HG02970 (cell line): ENCODE results near the gene C9.
A peak's percentile ranks its signal among the peaks of the same experiment; 100 is the strongest.
"Not testable (repeated sequence)": the region's sequence is repeated elsewhere in the genome, so short reads cannot be mapped to it uniquely, and the experiment has no call there.

Source experiments
- ATAC-seq: cut with Tn5 transposase; IDR thresholded peaks from one replicate; pipeline ENCODE4 v1.9.1; 2021; ENCODE audit warnings: mild to moderate bottlenecking, moderate library complexity, moderate number of reproducible peaks; ENCODE audit not compliant: unreplicated experiment, low FRiP score

Gene C9

DNA sequence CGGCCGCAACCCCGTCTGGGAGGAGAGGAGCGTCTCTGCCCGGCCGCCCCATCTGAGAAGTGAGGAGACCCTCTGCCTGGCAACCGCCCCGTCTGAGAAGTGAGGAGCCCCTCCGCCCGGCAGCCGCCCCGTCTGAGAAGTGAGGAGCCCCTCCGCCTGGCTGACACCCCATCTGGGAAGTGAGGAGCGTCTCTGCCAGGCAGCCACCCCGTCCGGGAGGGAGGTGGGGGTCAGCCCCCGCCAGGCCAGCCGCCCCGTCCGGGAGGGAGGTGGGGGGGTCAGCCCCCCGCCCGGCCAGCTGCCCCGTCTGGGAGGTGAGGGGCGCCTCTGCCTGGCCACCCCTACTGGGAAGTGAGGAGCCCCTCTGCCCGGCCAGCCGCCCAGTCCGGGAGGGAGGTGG is 30.0 kb downstream of the C9 start:
- not testable (repeated sequence) for ATAC-seq

DNA sequence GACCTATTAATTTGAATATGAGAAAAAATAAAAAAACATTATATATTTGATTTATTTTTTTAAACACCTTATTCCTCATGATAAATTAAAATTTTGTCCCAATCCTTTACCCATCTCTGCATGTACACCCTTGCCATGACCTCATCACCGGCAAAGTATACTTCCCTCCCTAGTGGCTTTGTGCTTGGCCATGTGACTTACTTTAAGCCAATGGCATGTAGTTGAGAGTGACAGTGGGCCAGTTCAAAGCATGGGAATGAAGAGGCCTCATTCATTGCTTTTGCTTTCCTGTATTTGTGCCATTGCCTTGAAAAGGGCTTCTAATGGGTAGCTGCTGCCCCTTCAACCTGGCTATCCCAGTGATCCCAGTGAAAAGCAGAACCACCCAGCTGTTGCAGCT is 31.2 kb downstream of the C9 start:
- no peak for ATAC-seq

DNA sequence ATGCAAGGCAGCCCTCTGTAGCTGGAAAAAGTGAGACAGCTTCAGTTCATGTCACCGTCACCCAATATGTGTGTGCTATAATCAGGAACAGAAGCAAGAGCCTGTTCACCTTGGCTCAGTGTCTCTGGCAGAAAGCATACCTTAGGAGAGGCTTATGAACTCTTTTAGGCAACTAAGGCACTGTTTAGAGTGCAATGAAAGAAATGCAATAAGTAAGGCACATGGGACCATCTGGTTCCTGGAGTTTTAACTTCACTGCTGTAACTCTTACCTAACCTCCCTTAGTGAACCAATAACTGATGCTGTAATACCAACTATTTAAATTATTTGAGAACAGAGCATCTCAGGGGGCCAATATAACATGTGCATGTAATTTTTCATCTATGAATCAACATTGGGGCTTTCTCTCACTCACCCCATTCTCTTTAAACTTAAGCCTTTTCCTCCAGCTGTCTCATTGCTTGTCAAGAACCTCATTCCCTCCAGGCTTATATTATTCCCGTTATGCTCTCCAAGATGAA is 32.4 kb downstream of the C9 start:
- ATAC-seq = no peak

DNA sequence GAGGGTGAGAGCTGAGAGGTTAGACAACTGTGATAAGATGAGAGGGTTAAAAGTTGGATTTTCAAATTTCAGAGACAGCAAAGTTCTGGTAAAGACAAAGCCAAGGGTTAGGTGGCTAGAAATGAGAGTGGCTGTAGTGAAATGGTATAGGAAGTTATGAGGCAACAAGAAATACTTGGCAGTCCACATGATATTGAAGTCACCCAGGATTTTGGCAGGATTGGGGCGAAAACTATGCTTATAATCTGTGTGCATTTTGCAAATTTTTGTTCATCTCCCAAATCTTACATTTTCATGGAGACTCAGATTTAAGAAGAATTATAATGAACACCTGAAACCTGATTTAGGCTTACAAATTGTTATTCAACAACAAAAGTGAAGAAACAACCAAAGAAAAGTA is 35.6 kb downstream of the C9 start:
- ATAC-seq = no peak

DNA sequence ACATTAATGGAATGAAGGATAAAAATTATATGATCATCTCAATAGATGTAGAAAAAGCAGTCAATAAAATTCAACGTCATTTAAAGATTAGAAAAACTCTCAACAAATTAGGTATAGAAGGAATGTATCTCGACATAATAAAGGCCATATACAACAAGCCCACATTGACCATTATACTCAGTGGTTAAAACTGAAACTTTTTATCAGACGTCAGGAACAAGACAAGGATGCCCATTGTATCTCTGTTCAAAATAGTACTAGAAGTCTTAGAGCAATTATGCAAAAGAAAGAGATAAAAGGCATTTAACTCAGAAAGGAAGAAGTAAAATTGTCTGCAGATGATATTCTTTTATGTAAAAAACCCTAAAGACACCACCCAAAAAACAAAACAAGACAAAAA is 40.8 kb downstream of the C9 start:
- ATAC-seq = no peak

DNA sequence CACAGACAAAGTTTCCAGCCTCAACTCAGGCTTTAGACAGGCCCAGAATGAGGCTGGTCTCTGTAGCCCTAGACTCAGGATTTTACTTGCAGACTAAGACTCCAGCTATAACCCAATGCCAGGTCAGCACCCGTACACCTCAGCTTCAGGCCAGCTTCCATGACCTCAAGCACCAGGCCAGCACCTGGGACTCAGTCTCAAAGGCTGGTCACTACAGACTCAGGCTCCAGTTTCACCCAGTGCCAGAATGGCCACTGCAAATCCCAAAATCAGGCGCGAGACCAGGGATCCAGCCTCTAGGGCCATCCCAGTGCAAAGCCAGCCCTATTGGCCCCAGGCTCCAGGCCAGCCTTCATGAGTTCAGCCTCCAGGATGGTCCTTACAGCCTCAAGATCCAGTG is 44.9 kb downstream of the C9 start:
- no peak for ATAC-seq

DNA sequence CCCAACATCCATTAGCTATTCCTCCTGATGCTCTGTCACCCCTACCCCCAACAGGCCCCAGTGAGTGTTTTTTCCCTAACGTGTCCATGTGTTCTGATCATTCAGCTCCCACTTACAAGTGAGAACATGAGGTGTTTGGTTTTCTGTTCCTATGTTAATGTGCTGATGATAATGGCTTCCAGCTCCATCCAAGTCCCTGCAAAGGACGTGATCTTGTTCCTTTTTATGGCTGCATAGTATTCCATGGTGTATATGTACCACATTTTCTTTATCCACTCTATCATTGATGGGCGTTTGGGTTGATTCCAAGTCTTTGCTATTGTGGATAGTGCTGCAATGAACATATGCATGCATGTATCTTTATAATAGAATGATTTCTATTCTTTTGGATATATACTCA is 47.8 kb downstream of the C9 start:
- ATAC-seq = not testable (repeated sequence)

DNA sequence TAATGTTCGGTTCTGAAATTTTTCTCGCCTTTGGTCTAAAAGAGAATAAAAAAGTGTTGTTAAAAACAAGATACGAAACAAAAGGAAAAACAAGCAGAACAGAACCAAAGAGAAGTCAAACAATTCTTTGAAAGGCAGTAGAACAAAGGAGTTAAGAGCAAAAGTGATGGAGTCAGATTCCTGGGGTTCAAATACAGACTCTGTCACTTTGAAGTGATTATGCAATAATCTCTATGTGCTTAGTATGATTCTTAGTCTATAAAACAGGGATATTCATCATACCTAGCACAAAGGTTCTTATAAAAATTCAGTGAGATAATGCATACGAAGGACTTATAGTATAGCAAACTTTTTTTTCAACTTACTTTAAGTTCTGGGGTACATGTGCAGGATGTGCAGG is 48.3 kb downstream of the C9 start:
- no peak for ATAC-seq

DNA sequence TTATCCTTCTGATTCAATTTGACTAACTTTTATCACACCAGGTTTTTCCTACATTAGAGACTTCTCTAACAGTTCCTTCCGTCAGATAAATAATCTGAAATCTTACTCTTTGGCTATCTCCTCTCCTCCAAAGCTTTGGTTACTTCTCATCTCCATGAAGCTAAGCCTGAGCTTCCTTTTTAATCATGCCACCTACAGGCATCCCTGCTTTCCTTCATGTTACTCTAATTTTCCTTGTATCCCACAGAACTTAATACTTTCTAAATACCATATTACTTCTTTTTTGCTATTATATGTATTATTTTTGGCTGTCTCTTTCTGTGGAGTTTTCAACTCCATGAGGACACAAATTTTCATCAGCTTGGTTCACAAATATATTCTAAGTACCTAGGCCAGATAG is 49.7 kb downstream of the C9 start:
- ATAC-seq = no peak

DNA sequence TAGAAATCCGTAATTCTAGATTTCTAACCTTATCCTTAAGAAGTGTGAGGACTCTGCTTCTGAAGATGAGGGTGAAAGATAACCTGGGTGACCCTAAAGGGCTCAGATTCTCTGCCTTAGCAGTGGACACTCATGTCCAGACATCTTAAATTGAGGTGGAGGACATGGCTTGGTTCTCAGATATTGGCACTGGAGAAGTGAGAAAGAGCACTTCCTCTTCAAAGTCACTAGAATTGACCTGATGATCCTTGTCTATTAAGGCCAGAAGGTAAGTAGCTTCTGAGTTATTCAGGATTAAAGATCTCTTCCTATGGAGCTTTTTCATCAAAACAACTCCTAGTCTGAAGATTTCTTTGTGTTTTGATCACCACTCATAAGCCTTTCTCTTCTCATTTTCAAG is 54.8 kb downstream of the C9 start:
- no peak for ATAC-seq

DNA sequence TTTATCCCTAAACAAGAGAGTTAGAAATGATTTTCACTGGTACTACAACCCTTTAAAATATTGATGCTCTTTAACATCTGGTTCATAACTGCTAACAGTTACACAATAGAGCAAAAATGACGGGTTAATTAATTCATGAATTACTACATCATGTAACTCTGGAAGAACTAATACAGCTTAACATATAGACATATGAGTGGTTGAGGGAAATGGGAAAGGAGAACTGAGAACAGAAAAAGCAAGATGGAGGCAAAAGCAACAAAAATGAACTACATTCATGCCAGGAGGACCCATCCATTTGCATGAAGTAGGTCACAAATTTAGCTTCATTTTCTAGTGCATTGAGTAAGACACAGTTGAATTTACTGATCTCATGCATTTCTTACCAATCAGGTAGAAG is 61.8 kb downstream of the C9 start:
- no peak for ATAC-seq

DNA sequence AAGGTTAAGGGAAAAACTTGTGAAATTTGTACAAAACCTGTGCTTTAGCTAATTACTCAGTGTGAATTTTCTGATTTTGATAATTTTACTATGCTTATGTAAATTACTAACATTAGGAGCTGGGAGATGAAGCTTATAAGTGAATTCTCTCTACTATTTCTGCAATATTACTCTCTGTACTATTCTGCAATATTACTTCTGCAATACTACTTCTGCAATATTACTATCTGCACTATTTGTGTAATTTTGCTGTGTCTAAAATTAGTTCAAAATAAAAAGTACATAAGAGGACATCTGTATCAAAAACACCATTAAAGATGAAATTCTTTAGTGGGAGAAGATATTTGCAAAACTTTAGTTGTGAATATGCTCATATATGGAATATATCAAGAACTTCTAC is 62.9 kb downstream of the C9 start:
- no peak for ATAC-seq

DNA sequence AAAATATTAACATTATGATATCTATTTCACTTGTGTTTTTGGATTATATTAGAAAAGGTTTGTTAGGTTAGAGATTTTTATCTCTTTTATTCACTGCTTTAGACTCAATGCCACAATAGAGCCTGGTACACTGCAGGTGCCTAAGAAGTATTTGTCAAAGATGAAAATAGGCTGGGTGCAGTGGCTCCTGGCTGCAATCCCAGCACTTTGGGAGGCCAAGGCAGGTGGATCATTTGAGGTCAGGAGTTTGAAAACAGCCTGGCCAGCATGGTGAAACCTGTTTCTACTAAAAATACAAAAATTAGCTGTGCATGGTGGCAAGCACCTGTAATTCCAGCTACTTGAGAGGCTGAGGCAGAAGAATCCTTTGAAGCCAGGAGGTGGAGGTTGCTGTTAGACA is 64.3 kb downstream of the C9 start:
- no peak for ATAC-seq

DNA sequence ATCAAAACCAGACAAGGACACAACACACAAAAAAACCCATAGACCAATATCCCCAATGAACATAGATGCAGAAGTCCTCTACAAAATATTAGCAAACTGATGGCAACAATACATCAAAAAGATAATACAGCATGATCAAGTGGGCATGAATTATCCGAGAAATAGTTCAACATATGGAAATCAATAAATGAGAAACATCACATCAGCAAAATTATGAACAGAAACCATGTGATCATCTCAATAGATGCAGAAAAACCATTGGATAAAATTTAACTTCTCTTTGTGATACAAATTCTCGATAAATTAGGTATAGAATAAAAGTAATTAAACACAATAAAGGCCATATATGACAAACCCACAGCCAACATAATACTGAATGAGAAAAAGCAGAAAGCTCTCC is 69.6 kb downstream of the C9 start:
- no peak for ATAC-seq

DNA sequence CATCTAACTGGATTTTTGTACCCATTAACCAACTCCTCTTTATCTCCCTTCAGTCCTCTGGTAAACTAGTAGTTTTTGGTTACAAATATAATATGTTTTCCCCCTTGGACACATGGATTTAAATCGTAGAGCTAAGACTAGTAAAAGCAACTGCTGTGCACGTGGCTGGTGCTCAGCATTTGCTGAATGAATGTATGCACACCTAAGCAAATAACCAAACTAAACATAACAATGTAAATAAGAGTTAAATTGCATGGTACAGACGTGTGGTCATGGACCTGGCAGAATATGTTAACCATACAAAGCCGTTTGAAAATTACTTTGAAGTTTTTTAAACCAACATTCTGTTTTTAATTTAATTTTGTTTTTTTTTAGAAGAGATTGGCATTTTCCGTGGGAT is 79.7 kb downstream of the C9 start:
- no peak for ATAC-seq

DNA sequence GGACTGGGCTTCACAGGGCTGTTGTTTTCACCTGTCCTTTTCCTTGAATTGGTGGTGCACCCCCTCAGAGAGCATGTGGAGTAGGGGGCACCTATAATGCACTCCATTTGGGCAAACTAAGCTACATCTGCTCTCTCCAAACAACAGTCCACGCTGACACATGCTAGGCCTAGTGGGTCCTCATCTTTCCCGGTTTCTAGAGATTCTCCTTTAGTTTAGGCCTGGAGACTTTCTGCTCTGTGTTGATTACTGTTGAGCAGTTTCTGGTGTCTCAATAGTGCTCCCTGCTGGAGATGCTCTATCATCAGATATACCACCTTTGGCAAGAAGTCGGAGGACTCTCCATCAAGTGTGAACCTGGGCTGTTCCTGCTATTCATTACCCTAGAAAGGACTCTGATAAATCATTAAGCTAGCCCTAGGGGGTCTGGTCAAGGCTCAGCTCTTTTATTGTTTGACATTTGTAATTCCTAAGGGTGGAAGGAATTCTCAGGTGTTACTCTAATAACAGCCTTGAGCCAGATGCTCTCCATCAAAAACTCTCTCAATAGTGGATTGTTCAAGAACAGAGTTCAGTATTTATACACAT is 81.0 kb downstream of the C9 start:
- ATAC-seq = no peak

DNA sequence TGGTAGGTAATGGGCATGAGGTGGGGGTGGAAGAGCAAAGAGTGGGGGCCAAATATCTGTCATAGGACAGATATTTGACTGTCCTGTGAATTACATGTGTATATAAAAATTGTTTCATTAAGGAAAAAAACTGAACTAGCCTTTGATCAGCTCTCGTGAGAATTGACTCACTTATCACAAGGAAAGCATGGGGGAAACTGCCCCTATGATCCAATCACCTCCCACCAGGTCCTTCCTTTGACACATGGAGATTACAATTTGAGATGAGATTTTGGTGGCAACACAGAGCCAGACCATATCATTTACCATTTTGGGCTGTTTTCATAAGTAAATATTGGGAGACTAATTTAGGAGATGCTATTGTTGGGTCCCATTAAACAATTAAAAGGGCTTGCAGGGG is 81.7 kb downstream of the C9 start:
- ATAC-seq = no peak

DNA sequence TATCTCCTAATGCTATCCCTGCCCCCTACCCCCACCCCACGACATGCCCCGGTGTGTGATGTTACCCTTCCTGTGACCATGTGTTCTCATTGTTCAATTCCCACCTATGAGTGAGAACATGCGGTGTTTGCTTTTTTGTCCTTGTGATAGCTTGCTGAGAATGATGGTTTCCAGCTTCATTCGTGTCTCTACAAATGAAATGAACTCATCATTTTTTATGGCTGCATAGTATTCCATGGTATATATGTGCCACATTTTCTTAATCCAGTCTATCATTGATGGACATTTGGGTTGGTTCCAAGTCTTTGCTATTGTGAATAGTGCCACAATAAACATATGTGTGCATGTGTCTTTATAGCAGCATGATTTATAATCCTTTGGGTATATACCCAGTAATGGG is 88.4 kb downstream of the C9 start:
- ATAC-seq = not testable (repeated sequence)

DNA sequence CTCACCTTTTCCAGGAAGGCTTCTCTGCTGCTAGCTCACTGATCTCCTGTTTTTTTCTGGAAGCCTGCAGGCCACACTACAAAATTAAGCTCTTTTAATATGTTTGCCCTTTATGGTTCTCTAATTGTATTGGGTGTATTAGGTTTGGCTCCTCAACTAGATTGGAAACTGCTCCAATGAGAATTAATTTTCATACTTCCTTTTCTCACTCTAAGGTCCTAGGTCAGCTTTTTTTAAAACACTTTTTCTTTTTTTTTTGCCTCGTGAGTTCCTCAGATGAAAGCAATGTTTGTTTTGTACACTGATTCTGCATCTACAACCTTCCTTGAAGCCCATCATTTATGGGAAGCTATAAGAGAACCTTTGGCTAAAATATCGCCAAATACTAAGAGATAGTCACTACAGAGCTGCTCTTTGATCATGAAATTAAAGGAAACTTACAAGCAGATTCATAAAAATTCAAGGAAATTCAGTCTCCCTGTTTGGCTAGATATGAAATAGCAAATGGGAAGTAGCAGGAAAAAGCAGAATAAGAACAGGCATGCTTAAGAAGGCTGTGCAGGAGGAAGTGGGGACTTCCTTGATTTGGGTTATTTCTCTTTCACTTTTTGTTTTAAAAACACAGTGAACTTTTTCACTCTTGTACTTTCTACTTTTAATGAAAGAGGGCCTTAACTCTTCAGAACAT is 89.8 kb downstream of the C9 start:
- peak; percentile 85 for ATAC-seq

DNA sequence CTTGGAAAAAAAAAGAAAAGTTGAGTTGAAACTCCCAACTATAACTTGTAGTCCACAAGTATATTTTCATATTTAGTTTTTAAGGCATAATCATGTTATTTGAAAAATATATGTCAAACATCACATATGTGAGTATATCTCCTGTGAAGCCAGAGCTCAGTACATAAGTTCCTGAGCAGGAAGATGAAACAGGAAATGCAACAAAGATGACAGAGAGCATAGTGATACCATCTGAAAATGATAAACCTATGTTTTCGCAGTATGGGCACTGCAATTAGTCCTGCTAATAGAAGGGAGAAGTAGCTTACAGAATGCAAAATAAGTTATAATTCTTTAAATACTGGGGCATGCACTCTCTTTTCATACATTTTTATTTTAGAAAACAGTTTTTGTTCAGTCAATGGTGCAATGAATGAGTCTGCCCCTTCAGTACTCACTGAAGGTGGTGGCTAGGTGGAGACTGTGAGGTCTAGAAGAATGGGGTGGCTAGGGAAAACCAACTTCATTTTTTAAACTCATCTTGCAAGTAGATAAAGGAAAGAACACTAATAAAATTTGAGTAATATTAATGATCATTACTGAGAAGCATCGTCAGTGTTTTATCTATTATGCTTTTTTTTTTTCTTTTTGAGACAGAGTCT is 90.9 kb downstream of the C9 start:
- ATAC-seq = no peak

DNA sequence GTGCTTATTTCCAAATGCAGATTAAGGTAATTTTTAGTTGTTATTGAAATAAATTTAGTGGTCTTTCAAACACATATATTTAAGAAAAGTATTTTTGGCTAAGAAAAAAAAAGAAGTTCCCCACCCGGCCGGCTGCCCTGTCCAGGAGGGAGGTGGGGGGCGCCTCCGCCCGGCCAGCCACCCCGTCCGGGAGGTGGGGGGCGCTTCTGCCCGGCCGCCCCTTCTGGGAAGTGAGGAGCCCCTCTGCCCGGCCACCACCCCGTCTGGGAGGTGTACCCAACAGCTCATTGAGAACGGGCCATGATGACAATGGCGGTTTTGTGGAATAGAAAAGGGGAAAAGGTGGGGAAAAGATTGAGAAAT is 91.4 kb downstream of the C9 start:
- not testable (repeated sequence) for ATAC-seq

DNA sequence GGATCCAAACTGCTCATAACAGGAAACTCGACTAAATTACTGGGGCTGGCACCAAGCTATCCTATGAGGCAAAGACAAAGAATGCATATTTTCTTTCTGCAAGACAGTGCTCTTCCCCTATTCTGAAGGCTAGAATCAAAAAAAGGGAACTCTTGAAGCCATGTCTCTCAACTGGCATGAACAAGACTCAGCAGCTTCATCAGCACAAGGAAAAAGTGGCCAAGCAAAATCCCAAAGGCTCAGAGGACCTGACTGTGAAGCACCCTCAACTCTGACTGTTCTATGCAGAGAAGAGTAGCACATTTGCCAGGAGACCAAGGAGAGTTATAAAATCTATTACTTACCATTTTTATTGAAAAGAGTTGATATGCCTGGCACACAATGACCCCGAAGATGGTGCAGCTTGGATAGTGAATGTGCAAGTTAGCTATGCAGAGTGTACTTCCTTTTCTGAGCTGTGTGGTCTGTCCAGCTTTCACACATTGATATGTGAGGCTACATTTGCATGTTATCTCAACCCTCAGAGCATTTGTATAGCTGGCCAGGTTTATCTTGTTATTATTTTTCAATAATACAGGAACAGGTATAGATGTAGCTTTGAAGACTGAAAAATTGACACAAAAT is 94.0 kb downstream of the C9 start:
- no peak for ATAC-seq
